Urinary bladder (tissue), 4 donors: ENCODE data around the gene MVP. TPM values are rescaled to one million over a fixed set of nuclear protein-coding genes. Genes with fewer than 3 reads are reported as not detected.
A peak's percentile ranks its signal among the peaks of the same experiment; 100 is the strongest.
"Not testable (repeated sequence)": the region's sequence is repeated elsewhere in the genome, so short reads cannot be mapped to it uniquely, and the experiment has no call there.

Source experiments
- DNase-seq: peaks from one replicate; pipeline ENCODE4 v3.0.0-alpha.2; 2015; ENCODE audit errors: extremely low spot score
- H3K27ac ChIP-seq: one replicate; pipeline ENCODE4 v1.5.1; 2013; ENCODE audit warnings: low read depth, mild to moderate bottlenecking, moderate library complexity
- H3K36me3 ChIP-seq: one replicate; pipeline ENCODE4 v1.6.1; 2013; ENCODE audit warnings: mild to moderate bottlenecking, moderate library complexity; ENCODE audit not compliant: insufficient read depth
- H3K4me1 ChIP-seq: one replicate; pipeline ENCODE4 v1.6.1; 2013; ENCODE audit warnings: mild to moderate bottlenecking, moderate library complexity; ENCODE audit not compliant: insufficient read depth
- H3K4me3 ChIP-seq: one replicate; pipeline ENCODE4 v1.5.1; 2013; ENCODE audit warnings: low read depth, low read length
- WGBS: extraction: QIAGEN DNeasy Blood & Tissue Kit; methylation state at CpG from one replicate; pipeline ENCODE4 v1.1.7; 2013; 5-methylcytosine and 5-hydroxymethylcytosine counted together
- polyA plus RNA-seq: library from polyadenylated mRNA; stranded (reverse); fragments of 200-250 nt; gene quantifications from one replicate; pipeline ENCODE4 v1.2.3, GENCODE V29; 2013
- total RNA-seq: library from RNA; depleted of rRNA; stranded (reverse); fragments of >200 nt; gene quantifications from one replicate; pipeline ENCODE4 v1.2.3, GENCODE V29; 2014
- donor health status: healthy with polysubstance abuse.
- donor health status: healthy.

The MVP gene
- total and polyA plus RNA-seq, 2 donors = 42.7 to 143 TPM

DNA sequence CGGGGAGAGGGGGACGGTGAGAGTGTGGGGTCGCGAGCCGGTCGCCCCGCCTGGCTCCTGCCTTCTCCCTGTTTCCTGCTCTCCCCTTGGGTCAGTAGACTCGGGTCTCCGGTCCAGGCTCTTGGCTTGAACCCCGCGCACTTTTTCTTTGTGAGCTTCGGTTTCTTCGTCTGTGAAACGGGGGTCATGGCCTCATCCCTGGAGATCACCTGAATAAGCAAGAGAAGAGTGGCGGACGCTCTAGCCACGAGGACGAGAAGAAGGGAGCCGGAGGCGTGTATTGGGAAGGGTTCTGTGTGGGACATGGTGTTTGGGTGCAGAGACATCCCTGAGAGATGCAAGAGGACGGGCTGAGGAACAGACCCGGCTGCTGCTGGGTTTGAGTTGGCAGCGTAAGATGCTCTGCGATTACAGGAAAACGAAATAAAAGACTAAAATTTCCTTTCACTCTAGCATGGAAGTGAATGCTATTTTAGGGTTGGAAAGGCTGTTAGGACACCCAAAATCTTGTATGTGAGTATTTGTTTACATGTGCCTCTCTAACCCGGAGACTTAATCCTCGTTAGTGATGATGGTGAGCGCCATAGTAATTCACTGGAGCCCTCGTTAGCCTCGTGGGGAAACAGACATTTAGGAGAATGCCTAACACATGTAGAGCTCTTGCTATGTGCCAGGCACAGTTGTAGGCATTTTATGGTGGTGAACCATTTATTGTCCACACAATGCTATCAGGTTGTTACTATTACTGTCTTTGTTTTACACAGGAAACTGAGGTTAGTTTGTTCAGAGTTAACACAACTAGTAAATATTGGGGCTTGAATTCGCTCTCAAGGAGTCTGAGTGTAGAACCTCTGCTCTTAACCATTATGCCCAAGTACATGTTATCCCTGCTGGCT, 29.1 kb upstream of the MVP start:
- Histone ChIP-seq H3K4me3 (peak overlapping the region; percentile 73), H3K27ac (peak overlapping the region; percentile 25), H3K4me1 (no peaks in the 10 kb centered on the region), H3K36me3 (no peaks in the 10 kb centered on the region)
- DNase-seq = no peak
- WGBS = 1% methylated on average over 31 of the region's 31 CpGs

DNA sequence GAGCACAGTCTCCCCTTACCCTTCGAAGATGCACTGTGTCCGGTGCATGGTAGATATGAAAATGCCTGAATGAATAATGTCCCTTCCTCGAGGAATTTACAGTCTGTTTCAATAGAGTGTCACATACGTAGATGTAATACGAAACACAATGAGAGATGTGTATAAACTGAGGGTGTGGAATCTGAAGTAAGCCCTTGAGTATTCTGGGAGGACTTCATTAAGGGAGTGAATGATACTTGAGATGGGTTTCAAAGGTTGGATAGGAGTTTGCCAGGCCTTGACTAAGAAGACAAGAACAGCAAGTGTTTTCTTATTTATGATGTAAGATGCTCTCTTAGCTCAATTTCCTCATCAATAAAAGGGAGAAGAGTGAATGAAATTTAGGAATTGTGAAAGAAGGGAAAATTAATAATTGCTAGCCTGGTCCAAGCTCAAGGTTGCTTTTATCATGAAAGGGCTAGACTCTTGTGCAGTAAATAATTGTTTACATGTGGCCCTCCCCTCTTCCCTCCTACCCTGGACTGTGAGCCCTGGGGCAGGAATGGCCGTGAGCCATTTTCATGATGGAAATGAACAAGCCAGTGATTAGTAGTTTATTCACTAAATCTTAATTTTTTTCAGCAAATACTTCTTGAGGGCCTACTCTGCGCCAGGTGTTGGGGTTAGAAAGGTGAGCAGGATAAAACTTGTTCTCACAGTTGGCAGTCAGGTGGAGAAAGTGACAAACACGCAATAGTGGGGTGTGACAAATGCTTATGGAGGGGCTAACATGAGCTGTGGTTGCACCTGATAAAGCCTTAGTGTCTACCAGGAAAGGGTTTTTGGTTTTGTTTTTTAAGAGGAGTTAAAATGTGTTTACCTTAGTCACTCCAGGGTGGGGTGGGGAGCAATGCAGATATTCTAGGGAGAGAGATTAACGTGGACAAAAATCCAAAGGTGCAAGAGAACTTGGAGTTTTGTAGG, 28.1 kb upstream of the MVP start:
- 66% methylated on average over 9 of the region's 9 CpGs for WGBS
- no peak overlapping the region for H3K4me3 ChIP-seq
- no peaks in the 10 kb centered on the region for H3K4me1 ChIP-seq
- no peak for DNase-seq
- H3K27ac ChIP-seq = no peak overlapping the region
- no peaks in the 10 kb centered on the region for H3K36me3 ChIP-seq

DNA sequence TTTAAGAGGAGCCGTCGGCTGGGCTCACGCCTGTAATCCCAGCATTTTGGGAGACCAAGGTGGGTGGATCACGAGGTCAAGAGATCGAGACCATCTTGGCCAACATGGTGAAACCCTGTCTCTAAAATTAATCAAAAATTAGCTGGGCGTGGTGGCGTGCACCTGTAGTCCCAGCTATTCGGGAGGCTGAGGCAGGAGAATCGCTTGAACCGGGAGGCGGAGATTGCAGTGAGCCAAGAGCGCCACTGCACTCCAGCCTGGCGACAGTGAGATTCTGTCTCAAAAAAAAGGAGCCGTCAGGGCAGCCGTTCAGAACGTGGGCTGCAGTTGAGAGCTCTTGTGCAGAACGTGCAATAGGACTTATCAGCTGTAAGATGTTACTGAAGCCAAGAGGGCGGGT, 27.1 kb upstream of the MVP start:
- not testable (repeated sequence) for H3K27ac ChIP-seq, DNase-seq, H3K4me3 ChIP-seq, H3K4me1 ChIP-seq, H3K36me3 ChIP-seq
- WGBS = 90% methylated on average over 18 of the region's 18 CpGs

DNA sequence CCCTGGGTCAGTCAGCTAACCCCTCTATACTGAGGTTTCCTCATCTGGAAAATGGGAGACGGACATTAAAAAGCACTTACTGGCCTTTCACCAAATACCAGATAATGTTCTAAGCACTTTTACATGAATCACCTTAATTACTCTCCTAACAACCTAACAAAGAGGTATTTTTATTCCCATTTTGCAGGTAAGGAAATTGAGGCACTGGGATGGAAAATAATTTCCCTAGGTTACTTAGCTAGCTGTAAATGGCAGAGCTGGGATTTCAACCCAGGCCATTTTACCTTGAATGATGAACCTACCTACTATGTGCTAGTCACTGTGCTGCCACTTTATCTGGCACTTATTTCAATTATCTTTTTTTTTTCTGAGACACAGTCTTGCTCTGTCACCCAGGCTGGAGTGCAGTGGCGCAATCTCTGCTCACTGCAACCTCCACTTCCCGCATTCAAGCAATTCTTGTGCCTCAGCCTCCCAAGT, 26.0 kb upstream of the MVP start:
- H3K4me1 ChIP-seq = no peaks in the 10 kb centered on the region
- H3K27ac ChIP-seq = no peak overlapping the region
- 96% methylated on average over 3 of the region's 3 CpGs for WGBS
- no peak for DNase-seq
- no peak overlapping the region for H3K4me3 ChIP-seq
- no peaks in the 10 kb centered on the region for H3K36me3 ChIP-seq

DNA sequence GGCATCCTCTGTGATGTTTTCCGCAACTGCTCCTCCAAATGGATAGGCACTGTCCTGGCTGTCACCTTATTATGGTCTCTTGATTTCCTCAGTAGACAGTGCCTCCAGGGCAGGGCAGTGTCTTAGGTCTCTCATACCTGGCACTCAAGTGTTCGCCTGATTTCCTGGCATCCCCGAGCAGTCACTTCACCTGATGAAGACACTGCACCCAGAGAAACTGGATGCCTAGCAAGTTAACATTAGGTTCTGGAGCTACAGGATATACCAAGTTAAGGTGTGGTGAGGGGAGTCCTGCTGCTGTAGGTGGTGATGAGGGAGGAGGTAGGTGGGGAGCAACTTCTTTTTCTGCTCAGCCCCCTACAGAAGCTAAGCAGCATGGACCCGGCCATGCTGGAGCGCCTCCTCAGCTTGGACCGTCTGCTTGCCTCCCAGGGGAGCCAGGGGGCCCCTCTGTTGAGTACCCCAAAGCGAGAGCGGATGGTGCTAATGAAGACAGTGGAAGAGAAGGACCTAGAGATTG, 17.8 kb upstream of the MVP start:
- Histone ChIP-seq H3K4me3 (no peak overlapping the region), H3K27ac (no peak overlapping the region), H3K4me1 (no peaks in the 10 kb centered on the region), H3K36me3 (peaks cover 4% of the 10 kb centered on the region)
- no peak for DNase-seq
- 94% methylated on average over 8 of the region's 8 CpGs for WGBS

DNA sequence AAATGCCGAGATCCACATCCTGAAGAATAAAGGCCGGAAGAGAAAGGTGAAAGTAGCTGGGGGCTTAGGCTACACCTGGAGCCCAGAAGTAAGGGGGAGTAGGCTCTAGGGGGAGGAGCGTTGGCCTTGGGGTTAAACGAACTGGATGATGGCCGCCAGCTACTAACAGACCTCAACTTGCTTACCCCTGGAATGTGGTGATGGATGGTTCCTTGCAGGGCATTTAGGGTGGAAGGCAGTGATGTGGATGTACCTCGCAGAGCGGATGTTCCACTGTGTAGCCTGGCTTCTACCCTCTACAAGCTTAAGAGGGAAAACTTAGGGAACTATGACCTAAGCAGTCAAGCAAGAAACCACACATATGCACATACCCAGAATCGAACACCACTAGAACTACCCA, 16.2 kb upstream of the MVP start:
- DNase-seq = no peak
- H3K4me1 ChIP-seq = no peaks in the 10 kb centered on the region
- H3K36me3 ChIP-seq = peaks cover 4% of the 10 kb centered on the region
- H3K27ac ChIP-seq = no peak overlapping the region
- H3K4me3 ChIP-seq = no peak overlapping the region
- WGBS = 80% methylated on average over 8 of the region's 8 CpGs

DNA sequence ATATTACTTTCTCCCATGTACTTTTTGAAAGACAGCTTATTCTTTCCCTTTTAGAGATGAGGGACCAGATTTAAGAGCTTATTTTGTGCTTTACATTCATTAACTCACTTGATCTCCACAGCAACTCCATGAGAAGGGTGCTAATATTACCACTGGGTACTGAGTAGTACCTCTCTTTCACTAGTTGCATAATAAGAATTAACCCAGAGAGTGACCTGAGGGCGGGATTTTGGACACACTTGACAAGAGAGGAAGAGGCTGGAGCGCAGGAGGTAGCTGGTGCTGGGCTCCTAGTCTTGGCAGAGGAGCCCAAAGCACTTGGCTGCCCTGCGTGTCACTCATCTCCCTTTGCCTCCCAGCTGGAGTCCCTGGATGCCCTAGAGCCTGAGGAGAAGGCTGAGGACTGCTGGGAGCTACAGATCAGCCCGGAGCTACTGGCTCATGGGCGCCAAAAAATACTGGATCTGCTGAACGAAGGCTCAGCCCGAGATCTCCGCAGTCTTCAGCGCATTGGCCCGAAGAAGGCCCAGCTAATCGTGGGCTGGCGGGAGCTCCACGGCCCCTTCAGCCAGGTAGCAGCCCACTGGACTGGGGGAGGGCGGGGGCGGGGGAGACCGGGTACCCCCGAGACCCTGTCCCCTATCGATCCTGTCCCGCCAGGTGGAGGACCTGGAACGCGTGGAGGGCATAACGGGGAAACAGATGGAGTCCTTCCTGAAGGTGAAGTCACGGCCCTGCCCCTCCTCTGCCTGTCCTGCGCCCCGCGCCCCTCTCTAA, 15.6 kb upstream of the MVP start:
- H3K27ac ChIP-seq = peak overlapping the region; percentile 96
- WGBS = 3% methylated on average over 26 of the region's 26 CpGs
- H3K36me3 ChIP-seq = peaks cover 4% of the 10 kb centered on the region
- H3K4me3 ChIP-seq = peak overlapping the region; percentile 56
- DNase-seq = no peak
- H3K4me1 ChIP-seq = no peaks in the 10 kb centered on the region

DNA sequence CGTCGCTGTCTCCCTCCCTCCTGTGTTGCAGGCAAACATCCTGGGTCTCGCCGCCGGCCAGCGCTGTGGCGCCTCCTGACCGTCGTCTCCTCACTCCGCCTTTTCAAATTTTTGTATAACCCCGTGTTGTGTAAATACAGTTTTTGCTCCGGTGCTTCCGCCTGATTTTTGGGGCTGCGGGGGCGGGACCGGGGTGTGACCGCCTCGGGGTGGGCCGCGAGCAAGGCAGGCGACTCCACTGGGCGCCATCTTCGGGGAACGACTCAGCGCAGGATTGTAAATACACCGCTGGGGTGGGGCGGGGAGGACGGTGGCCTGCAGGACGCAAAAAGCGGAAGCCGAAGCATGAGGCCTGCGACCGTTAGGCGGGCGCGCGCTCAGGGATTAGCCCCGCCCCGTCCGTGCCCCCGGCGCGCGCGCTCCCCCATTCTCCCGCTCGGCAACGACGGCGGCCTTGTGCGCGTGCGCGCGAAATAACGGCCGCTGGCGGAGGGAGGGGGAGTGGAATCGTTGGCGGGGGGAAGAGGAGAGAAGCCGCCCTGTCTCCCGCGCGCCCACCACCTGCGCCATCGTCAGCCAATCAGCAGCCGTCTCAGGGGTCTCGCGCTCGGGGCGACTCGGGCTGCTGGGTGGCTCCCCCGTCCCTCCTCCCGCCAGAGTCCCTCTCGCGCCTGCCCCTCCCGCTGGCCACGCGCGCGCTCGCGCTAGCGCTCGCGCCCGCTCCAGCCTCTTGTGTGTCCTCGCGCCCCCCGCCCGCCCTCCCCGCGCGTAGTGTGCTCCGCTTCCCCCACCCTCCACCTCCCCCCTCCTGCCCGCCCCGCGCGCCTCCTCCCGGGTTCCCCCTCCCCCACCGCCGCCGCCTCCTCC, 14.8 kb upstream of the MVP start:
- H3K27ac ChIP-seq = peak overlapping the region; percentile 96
- peak; percentile 93 for DNase-seq
- under 1% methylated on average over 100 of the region's 103 CpGs for WGBS
- H3K4me1 ChIP-seq = no peaks in the 10 kb centered on the region
- H3K36me3 ChIP-seq = no peaks in the 10 kb centered on the region
- peak overlapping the region; percentile 56 for H3K4me3 ChIP-seq

DNA sequence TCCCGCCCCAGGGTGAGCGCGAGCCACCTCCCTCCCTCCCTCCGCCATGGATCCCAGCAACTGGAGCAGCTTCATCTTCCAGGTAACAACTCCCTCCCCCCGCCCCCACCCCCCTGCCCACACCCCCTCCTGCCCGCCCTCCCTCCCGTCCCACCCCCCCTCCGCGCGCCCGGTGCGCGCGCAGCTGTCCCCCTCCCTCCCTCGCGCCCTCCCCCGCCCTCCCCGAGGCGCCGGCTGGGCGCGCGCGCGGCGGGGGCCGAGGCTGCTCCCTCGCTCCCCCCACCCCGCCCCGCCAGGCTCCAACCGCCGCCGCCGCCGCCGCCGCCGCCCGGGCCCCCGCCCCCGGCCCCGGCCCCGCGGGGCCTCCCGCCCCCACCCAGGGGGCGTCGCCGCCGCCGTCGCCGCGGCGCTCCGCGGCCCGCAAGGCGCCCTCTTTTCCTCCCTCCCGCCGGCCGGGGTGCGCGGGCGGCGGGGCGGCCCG, 14.1 kb upstream of the MVP start, which contains the start of gene MAZ:
MAZ (plus strand) TSS at position 431 of the 481 bp plus-strand sequence. CDS start 173 bp downstream, outside the sequence.
- H3K27ac ChIP-seq = peak within 1 kb of the TSS; percentile 89
- DNase-seq = no peak
- 1% methylated on average over 28 of the region's 67 CpGs for WGBS
- H3K4me1 ChIP-seq = no peaks in the 10 kb centered on the region
- H3K4me3 ChIP-seq = peak within 1 kb of the TSS; percentile 72
- H3K36me3 ChIP-seq = no peaks in the 10 kb centered on the region

DNA sequence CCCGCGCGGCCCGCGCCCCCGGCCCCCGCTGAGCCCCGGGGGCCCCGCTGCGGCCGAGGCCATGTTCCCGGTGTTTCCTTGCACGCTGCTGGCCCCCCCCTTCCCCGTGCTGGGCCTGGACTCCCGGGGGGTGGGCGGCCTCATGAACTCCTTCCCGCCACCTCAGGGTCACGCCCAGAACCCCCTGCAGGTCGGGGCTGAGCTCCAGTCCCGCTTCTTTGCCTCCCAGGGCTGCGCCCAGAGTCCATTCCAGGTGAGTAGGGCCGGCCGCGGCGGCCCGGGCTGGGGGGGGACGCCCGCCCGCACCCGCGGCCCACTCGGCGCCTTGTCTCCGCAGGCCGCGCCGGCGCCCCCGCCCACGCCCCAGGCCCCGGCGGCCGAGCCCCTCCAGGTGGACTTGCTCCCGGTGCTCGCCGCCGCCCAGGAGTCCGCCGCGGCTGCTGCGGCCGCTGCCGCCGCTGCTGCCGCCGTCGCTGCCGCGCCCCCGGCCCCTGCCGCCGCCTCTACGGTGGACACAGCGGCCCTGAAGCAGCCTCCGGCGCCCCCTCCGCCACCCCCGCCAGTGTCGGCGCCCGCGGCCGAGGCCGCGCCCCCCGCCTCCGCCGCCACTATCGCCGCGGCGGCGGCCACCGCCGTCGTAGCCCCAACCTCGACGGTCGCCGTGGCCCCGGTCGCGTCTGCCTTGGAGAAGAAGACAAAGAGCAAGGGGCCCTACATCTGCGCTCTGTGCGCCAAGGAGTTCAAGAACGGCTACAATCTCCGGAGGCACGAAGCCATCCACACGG, 13.4 kb upstream of the MVP start:
- Histone ChIP-seq H3K27ac (peak overlapping the region; percentile 86), H3K4me1 (no peaks in the 10 kb centered on the region), H3K36me3 (no peaks in the 10 kb centered on the region), H3K4me3 (peak overlapping the region; percentile 72)
- no peak for DNase-seq
- WGBS = under 1% methylated on average over 99 of the region's 99 CpGs

DNA sequence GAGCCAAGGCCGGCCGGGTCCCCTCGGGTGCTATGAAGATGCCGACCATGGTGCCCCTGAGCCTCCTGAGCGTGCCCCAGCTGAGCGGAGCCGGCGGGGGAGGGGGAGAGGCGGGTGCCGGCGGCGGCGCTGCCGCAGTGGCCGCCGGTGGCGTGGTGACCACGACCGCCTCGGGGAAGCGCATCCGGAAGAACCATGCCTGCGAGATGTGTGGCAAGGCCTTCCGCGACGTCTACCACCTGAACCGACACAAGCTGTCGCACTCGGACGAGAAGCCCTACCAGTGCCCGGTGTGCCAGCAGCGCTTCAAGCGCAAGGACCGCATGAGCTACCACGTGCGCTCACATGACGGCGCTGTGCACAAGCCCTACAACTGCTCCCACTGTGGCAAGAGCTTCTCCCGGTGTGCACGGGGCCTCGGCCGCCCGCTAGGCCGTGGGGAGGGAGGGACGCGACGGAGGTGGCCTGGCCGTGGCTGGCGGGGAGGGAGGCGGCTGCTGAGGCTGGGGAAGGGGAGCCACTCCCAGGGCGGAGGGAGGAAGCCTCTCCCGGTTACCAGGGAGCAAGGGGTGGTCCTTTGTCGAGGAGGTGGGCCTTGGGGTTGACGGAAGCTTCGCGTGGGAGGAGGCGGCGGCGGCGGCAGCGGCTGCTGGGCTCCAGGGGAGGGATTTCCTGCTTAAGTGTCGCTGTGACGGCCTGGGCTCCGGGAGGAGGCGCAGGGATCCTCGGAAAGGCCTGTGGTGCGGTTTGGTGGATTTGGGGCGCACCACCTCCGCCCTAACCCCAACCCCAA, 12.6 kb upstream of the MVP start:
- Histone ChIP-seq H3K36me3 (no peaks in the 10 kb centered on the region), H3K4me1 (no peaks in the 10 kb centered on the region), H3K4me3 (peak overlapping the region; percentile 72), H3K27ac (peak overlapping the region; percentile 86)
- WGBS = 2% methylated on average over 69 of the region's 69 CpGs
- DNase-seq = no peak
